ENCODE measurements around the gene FYB2.

The FYB2 gene

DNA sequence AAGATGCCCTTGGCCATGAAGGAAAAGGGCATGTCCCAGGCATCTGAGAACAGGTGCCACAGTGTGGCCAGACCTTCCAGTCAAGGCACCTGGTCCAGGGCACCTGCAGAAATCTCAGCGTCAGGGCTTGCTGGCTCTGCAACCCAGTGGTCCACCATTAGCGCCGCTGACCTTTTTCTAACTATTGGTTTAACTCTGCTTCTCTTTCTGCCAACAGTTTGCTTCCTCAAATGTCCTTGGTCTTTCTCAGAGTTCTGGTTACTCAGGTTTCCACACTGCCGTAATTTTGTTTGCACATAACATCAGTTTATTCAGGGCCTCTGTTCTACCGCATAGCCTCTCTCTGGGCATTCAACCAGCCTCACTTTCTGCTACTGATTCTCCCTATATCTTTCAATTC is 16.5 kb upstream of the FYB2 start:
- H3K4me3 ChIP-seq (ENCODE audit: low read depth, low read length), result no peak overlapping the region

DNA sequence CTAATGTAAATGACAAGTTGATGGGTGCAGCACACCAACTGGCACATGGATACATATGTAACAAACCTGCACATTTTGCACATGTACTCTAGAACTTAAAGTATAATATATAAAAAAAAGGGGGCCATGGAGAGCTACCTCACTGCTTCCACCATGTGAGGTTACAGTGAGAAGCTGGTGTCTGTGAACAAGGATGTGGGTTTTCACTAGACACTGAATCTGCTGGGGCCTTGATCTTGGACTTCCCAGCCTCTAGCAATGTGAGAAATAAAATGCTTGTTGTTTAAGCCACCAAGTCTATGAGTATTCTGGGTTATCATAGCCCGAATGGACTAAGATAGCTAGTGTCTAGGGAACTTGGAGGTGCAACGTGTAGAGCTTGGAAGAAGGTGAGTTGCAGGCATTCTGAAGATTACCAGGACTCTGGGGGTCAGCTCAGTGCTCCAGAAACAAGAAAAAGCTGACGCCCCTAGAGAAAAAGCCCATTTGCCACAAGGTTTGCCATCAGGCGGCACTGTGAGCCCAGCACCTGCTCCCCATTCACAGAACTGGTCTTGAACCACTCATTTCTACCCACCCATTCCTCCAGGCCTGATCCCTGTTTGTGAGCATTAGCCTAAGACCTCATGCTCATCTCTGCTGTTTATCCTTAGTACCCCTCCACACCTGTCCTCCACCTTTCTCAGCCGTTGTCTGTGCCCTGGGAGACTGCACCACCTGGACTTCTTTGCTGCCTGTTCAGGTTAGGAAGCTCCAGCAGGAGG is 15.1 kb upstream of the FYB2 start:
- H3K4me3 ChIP-seq (ENCODE audit: low read depth, low read length), result no peak overlapping the region

DNA sequence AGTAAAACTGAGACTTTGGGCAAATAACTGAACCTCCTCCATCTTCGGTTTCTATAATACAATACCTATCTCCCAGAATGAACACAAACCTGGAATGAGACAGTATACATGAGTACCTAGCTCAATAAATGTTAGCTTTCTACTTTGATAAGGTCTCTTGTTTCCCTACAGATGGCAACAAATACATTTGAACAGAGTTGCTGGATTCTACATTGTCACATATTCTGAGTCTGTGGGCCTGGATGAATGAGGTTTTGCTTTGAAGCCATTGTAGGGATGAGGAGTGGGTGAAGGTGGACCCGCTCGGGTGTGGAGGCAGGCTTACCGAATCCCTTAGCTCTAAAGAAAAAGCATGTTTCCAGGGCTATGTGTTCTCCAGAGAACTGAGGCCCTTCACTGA is 13.9 kb upstream of the FYB2 start:
- no peak overlapping the region for H3K4me3 ChIP-seq (ENCODE audit: low read depth, low read length)

DNA sequence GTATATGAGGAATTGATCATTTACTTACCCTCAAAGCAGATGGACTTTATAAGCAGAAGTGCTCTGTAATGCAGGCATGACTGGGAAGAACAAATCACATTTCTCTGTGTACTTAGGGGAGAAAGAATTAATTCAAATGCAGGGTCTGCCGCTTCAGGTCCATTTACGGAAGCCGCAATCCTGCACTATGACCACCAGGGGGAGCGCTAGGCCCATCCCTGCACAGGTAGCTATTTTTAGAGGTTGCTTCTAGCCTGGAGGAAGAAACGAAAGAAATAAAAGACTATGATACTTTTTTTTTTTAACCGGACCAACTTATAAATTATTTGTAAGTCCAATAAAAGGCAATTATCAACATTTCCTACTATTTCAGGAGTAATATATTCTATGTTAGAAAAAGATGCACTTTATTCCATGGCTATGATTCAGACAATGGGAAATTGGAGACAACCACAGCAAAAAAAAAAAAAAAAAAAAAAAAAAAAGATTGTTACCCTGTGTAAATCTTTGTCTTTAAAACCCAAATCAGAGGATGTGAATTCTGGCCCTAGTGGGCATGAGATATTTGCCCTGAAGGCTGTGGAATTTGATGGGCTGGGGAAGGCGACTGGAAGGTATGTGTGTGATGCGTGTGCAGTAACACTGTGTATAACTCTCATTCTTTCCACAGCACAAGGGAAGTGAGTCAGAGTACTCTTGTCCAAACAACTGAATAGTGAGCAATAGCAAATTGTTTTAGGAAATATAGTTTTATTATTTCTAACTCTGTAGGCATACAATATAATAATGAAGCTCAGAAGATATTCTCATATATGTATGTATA is 12.9 kb upstream of the FYB2 start:
- no peak overlapping the region for H3K4me3 ChIP-seq (ENCODE audit: low read depth, low read length)

DNA sequence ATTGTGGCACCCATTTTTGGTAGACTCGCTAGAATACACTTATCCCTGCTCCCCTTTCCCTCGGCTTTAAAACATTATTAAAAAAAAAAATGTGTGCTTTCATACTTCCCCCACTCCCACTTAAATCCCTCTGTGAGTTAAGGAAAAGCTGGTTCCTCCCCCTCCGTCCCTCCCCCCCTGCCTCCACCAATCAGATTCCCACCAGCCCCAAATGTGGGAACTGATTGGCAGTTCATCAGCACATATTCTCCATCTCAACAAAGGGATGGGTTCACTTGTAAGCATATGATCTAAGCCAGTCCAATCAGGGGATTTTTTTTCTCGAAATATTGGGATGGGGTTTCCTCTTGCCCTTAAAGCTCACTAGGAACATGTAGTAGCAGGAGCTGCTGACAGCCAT is 10.8 kb upstream of the FYB2 start:
- H3K4me3 ChIP-seq (ENCODE audit: low read depth, low read length), result no peak overlapping the region

DNA sequence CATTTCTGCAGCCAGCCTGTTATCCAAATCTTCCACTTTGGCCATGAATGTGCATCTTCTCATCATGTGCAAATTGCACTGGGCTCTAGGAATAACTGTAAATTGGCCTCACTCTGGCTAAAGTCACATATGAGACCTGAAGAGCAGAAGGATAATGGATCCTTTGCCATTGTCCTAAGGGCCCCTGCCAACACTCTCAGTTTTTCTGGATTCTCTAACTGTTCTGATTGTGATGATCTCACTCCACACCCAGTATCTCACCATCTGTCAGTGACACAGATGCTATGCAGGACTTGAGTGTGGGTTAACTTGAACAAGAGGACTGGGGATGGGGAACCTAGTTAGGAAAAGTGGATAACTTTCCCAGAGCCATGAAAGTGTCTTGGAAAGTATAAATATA is 8.5 kb upstream of the FYB2 start:
- H3K4me3 ChIP-seq (ENCODE audit: low read depth, low read length), result no peak overlapping the region

DNA sequence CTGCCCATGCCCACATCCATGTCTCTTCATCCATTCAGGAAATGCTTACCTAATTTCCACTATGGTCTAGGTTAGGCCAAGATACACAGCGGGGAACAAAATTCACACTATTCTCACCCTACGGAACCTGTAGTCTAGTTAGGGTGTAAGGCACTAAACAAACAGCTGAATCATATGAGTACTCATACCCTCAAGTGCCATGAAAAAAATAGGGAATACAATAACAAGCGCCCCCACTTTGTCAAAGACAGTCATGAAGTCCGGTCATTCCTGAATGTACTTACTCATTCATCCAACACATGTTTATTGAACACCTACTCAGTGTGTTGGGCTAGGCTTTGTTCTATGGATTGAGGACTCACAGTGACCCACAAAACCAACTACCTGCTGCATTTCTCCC is 6.2 kb upstream of the FYB2 start:
- no peak overlapping the region for H3K4me3 ChIP-seq (ENCODE audit: low read depth, low read length)

DNA sequence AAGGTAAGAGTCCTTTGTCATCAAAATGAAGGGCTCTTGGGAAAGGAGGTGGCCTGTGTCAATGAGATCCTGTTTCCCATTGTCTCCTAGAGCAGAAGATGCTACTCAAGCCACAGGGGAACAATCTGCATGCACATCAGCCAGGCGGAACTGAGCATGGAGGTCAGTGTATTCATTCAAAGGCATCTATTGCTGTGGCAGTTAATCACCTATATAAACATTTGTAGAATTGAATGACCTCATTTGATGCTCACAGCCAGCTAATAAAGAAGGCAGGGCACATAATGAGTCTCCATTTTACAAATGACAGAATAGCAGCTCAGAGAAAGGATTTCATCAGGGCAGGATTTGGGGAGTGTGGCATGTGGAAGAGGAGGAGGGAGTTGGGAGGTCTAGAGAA is 5.7 kb upstream of the FYB2 start:
- no peak overlapping the region for H3K4me3 ChIP-seq (ENCODE audit: low read depth, low read length)

DNA sequence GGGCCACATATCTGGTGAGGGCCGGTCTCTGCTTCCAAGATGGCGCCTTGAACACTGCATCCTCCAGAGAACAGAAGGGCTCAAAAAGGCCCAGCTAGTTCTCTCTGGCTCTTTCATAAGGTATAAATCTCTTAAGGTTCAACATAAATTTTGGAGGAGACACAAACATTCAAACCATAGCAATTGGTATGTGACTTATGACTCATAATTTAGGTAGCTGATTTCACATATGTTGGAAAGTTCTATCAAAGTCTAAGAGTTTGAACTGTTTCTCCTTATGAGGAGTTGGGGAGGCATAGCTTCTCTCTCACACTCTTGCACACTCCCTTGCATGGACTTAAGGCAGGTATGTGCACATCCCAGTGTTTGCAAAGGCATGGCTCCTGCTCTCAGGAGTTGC is 5.1 kb upstream of the FYB2 start:
- H3K4me3 ChIP-seq (ENCODE audit: low read depth, low read length), result no peak overlapping the region

DNA sequence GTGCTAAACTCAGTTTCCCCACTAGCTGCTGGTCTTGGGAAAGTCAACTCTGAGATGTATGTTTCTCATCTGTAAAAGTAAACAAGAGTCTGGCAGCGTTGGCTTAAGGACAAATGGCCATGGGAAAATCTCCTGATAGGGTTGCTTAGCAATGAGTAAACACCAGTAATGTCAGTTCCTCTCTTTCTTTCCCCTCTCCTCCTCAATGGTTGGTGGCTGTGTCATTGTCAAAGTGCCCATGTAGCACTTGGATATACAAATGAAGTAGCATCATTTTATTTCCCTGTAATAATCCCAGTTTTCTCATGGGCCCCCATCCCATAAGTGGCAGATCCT is 2.2 kb upstream of the FYB2 start:
- H3K4me3 ChIP-seq (ENCODE audit: low read depth, low read length), result no peak overlapping the region

DNA sequence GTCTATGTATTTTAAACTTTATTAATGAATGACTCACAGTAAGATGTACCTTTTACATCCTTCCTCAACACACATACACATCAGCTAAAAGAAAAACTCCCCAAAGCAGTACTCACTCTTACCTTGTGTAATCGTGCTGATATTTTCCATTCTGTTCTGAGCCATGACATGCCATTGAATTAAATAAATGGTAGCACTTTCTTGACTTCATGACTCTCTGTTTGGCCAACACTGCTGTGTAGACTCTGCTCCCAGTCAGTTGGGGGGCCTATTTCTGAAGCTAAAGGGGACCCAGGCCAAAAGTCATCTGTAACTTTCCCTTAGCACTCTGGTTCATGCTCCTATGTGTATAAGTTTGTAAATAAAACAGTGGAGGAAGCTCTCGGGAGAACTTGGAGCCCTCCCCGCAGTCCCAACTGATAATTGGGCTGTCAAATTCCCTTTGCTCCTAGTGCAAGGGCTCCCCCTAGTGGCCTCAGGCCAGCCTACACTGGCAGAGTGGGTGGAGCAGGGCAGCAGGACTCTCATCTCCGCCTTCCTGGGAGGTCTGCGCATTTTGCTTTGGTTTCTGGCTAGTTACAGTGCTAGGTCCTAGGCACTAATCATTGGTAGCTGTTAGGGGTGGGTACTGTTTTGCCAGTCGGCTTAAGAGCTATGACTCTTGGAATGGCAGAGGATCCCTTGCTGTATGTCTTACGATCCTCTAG is 1.7 kb upstream of the FYB2 start:
- H3K4me3 ChIP-seq (ENCODE audit: low read depth, low read length), result no peak overlapping the region

DNA sequence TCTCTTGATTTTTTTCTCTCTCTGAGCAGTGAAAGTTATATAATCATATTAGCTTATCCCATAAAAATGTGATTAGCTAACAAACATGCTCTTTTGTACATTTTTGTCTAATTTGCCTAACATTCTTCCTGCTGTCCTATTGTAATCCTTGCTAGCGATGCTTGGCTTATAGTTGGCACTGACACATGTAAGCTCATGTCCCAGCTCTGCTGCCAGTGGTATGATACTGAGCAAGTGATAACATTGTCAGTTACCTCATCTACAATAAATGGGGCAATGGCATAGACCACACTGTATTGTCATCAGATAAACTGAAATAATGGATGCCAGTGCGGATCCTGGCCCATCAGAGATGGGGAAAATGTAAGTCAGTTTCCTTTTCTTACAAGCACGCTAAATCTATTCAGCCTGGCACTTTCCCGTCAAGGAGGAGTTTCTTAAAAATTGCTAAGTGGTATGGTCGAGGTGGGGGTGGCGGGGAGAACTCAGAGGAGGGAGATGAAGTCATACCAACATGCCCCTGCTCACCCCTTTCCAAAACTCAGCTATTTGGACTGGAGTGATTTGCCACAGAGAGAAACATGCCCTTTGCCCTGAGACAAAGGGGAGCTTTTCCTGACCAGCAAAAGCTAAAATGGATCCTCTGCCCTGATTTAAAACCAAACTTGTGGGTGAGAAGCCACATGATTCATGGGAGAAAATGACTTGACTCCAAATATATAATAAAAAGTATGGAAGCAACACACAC is 1.3 kb downstream of the FYB2 start:
- H3K4me3 ChIP-seq (ENCODE audit: low read depth, low read length), result no peak overlapping the region

DNA sequence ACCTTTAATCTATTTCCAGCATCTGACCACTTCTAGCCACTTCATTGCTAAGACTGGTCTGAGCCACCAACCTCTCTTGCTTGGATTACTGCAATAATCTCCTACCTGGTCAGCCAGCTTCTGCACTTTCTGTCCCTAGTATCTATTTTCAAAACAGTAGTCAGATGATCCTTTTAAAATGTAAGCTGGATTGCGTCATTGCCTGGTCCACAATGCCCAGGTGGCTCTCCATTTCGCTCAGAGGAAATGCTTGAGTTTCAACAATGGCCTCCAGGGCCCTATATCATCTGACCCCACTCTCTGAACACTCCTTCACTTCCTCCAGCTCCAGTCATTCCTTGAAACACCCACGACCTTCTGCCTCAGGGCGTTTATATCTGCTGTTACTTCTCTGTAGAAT is 2.3 kb downstream of the FYB2 start:
- no peak overlapping the region for H3K4me3 ChIP-seq (ENCODE audit: low read depth, low read length)

DNA sequence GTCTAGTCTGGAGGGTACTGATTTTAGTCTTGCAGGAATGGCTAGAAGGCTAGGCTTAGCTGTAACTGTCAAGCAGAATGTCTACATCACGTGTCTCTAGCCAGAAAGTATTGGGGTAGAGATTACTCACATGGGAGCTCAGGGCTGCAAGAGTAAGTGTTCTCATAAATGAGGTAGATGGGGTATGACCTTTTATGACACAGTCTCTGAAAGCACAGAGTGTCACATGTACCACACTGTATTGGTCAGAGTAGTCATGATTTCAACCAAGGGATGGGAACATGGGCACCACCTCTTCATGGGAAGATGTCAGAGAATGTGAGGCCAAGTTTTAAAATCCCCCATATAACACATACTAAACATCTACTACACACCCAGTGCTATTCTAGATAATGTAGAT is 2.9 kb downstream of the FYB2 start:
- H3K4me3 ChIP-seq (ENCODE audit: low read depth, low read length), result no peak overlapping the region

DNA sequence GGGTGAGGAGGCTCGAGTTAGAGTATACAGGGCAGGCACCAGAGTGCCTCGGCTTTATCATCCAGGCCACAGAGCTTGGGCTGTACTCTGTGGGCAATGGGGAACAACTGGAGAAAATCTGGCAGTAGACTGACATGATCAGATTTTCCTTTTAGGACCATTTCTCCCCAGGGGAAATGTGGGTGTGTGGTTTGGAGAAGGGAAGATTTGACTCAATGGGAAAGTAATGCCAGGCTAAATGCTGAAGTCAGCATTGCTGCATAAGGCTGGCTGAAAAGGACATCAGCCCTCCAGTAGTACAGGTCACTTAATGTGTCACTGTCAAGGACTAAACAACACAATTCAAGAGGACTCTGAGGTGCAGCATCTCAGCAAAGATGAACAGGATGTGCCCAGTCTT is 5.0 kb downstream of the FYB2 start:
- H3K4me3 ChIP-seq (ENCODE audit: low read depth, low read length), result no peak overlapping the region

DNA sequence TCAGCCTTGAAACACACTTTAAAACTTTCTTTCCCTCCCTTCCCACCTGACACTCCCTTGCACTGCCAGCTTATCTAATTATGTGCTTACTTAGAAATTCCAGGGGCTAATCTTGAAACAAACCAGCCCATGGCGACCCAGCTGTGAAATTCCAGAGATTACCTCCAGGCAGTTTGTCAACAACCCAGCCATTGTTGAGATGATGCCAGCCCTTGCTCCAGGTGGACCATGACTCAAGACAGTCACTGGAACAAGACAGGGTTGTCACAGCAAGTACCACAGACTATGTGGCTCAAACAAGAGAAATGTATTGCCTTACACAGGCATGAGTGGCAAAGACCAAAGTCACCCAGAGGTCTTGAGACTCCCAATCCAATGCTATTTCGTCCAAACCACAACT is 7.9 kb downstream of the FYB2 start:
- H3K4me3 ChIP-seq (ENCODE audit: low read depth, low read length), result no peak overlapping the region

DNA sequence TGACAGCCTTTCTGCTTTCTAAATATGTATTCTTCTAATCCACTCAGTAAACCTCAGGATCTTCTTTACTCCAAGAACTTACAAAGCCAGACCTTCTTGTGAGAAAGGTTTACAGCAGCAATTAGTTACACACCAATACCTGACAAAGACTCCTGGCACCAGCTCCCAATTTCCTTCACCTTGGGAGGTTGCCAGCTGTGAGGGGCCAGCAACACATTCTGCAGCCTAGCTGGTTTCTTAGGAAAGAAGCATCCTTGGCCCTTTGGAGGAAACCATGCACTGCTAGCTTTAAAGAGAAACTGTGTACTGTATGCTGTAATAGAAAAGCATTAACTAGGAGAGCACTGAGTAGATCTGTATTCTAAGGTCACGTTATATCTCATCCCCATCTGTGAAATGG is 10.8 kb downstream of the FYB2 start:
- H3K4me3 ChIP-seq (ENCODE audit: low read depth, low read length), result no peak overlapping the region

DNA sequence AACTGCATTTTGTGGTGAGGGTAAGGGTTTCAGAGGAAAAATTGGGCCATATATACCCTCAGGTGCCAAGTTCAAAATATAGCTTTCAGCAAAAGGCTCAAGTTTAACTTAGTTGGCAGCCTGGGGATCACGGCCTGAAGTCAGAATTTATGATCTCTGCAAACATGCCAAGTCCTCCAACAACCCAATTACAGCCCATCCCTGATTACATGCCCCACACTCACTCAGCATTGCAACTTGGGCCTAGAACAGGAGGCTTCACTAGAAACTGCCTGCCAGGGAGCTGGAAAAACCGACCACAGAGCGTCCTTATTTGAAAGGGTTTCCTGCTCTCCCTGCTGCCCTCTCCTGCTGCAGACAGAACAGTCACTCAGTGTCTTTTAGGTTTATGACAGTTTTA is 12.4 kb downstream of the FYB2 start:
- no peak overlapping the region for H3K4me3 ChIP-seq (ENCODE audit: low read depth, low read length)

DNA sequence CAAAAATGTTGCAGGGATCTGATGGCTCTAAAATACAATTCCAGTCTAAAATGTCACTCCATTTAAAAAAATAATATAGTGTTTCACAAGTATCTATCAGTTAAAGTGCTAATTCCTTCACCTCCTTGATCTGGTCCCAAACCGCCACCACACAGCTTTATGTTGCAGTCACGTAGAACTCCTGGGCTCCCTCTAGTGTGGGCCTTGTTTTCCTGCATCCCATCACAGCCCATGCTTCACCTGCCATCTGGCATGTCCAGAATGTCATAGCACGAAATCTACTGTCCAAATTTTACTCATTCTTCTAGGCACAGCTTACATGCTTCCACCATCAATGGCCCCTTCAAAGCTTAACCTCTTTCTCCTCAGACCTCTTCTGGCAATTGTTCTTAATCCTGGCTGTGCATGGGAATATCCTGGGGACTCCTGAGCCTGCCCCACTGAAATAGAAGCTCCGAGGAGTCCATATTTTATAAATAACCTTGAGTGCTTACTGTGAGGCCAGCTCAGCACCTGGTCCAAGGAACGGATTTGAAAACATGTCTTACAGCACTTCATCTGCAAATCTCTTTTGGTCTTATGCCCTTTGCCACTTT is 15.5 kb downstream of the FYB2 start:
- no peak overlapping the region for H3K4me3 ChIP-seq (ENCODE audit: low read depth, low read length)

DNA sequence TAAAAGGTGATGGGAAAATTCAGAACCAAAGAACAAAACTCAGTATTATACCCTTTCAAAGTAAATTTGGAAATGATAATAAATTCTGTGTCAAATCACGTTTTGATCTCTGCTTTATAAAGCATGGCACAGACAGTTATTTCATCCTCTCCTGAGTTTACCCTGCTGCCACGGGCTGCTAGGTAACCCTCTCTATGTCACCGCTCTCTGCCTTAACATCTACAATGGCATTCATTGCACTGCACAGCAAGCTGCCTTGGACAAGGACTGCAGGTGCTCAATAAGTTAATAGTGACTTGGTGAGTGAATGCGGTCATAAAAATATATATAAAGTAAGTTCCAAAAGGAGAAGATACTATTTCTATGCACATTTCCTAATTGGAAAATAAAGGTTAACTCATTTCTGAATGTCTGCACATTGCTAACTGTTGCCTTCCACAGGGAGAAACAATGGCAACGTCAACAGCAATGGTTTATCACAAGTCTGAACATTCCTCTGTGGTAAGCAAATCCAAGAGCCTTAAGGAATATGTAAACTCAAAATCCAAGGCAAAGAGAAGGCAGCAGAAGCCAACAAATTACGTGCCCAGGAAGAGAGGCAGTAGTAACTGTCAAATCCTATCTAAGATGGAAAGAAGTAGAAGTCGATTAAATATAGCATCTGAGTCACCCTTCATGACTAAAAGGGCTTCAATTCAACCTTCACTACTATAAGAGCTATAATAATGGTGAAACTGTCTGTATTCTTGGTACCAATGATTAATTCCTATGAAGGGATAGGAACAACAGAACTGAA is 19.4 kb downstream of the FYB2 start:
- H3K4me3 ChIP-seq (ENCODE audit: low read depth, low read length), result no peak overlapping the region
